OCI-LY1 (cell line): ENCODE measurements around the gene RTTN.

ENCODE experiments used
- H2AFZ ChIP-seq: fragments of 200-600 bp; sonication (generic), shearing (Covaris generic); 2 replicates; pipeline ENCODE4 v1.6.0; 2014; ENCODE audit warnings: antibody characterized with exemption, mild to moderate bottlenecking, low read length
- H3F3A ChIP-seq: fragments of 200-600 bp; sonication (generic), shearing (Covaris generic); 2 replicates; pipeline ENCODE4 v1.6.0; 2014; ENCODE audit warnings: mild to moderate bottlenecking, antibody characterized with exemption, low read length, moderate library complexity; ENCODE audit not compliant: insufficient read depth
- H3K27ac ChIP-seq: fragments of 200-600 bp; sonication (generic); 2 replicates; pipeline ENCODE4 v1.5.1; 2014; ENCODE audit warnings: low read length, mixed run types, mild to moderate bottlenecking, low read depth; ENCODE audit not compliant: poor library complexity, severe bottlenecking
- H3K27me3 ChIP-seq: fragments of 200-600 bp; sonication (generic); 2 replicates; pipeline ENCODE4 v1.6.0; 2014; ENCODE audit warnings: antibody characterized with exemption, mild to moderate bottlenecking, low read length, moderate library complexity; ENCODE audit not compliant: insufficient read depth
- H3K36me3 ChIP-seq: fragments of 200-600 bp; sonication (generic); 2 replicates; pipeline ENCODE4 v1.6.1; 2014; ENCODE audit warnings: mild to moderate bottlenecking, antibody characterized with exemption, low read length, moderate library complexity, mixed read lengths; ENCODE audit not compliant: insufficient read depth
- H3K4me1 ChIP-seq: fragments of 200-600 bp; sonication (generic); 2 replicates; pipeline ENCODE4 v1.5.1; 2014; ENCODE audit warnings: mild to moderate bottlenecking, low read length, moderate library complexity; ENCODE audit not compliant: insufficient read depth, severe bottlenecking
- H3K4me2 ChIP-seq: fragments of 200-600 bp; sonication (generic), shearing (Covaris generic); 2 replicates; pipeline ENCODE4 v1.6.1; 2014; ENCODE audit warnings: low read length
- H3K4me3 ChIP-seq: fragments of 200-600 bp; sonication (generic); 2 replicates; pipeline ENCODE4 v1.5.1; 2014; ENCODE audit warnings: low read length, low read depth, mild to moderate bottlenecking, mixed read lengths; ENCODE audit not compliant: poor library complexity, severe bottlenecking
- H3K79me2 ChIP-seq: fragments of 200-600 bp; shearing (Covaris generic); 2 replicates; pipeline ENCODE4 v1.6.1; 2016; ENCODE audit warnings: mixed run types, low read length, mixed read lengths; ENCODE audit not compliant: insufficient read depth
- H3K9ac ChIP-seq: fragments of 200-600 bp; sonication (generic), shearing (Covaris generic); 2 replicates; pipeline ENCODE4 v1.6.1; 2014; ENCODE audit warnings: mild to moderate bottlenecking, low read length, mixed read lengths
- H3K9me2 ChIP-seq: fragments of 200-600 bp; sonication (generic), shearing (Covaris generic); 2 replicates; pipeline ENCODE4 v1.6.1; 2014; ENCODE audit warnings: low read depth, mild to moderate bottlenecking, low read length, mixed read lengths
- H3K9me3 ChIP-seq: fragments of 200-600 bp; shearing (Covaris generic); 2 replicates; pipeline ENCODE4 v1.6.1; 2014; ENCODE audit warnings: low read length, mixed read lengths
- H4K20me1 ChIP-seq: fragments of 200-600 bp; sonication (generic), shearing (Covaris generic); 2 replicates; pipeline ENCODE4 v1.6.0; 2016; ENCODE audit warnings: mild to moderate bottlenecking, low read length; ENCODE audit not compliant: insufficient read depth
- CTCF ChIP-seq: fragments of 200-600 bp; sonication (generic), shearing (Covaris generic); IDR thresholded peaks from 2 replicates; pipeline ENCODE4 v1.5.1; 2017; ENCODE audit warnings: mild to moderate bottlenecking, antibody characterized with exemption, low read length, moderate library complexity, mixed read lengths
- EZH2 ChIP-seq: fragments of 200-600 bp; sonication (generic), shearing (Covaris generic); IDR thresholded peaks from 2 replicates; pipeline ENCODE4 v1.8.0; 2017; ENCODE audit warnings: borderline replicate concordance, mixed run types, mild to moderate bottlenecking, antibody characterized with exemption, low read length, moderate library complexity, mixed read lengths

Gene RTTN

DNA sequence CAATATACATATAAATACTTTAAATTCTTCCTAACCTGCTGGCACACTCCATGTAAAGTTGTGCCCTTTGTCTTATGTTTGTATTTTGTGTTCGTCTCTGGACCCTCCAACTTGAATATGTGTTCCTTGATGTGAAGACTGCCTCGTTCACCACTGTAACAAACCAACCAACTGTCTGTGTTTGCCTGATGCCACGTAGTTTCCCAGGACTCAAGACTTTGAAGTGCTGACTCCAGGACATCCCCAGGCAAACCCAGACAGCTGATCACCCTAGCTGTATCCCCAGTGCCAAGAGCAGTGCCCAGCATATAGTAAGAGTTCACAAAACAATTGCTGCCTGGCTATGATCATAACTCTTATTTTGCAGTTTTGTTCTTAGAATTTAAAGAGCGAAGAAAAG, 242.3 kb downstream of the RTTN start:
- H3K4me2 ChIP-seq = no peak overlapping the region
- TF ChIP-seq CTCF (no peak), EZH2 (no peak)
- no peaks in the 10 kb centered on the region for H3K9me2 ChIP-seq
- no peaks in the 10 kb centered on the region for H3K36me3 ChIP-seq
- peaks cover 11% of the 10 kb centered on the region for H3K4me1 ChIP-seq
- no peak overlapping the region for H3K9ac ChIP-seq
- no peaks in the 10 kb centered on the region for H4K20me1 ChIP-seq
- no peaks in the 10 kb centered on the region for H3K9me3 ChIP-seq
- no peaks in the 10 kb centered on the region for H3K27me3 ChIP-seq
- H3K4me3 ChIP-seq = no peak overlapping the region
- H3K79me2 ChIP-seq = no peaks in the 10 kb centered on the region
- no peak overlapping the region for H3K27ac ChIP-seq
- no peaks in the 10 kb centered on the region for H3F3A ChIP-seq
- H2AFZ ChIP-seq = no peak overlapping the region

- Histone ChIP-seq H3K9ac (no peak overlapping the region), H3K27ac (no peak overlapping the region), H3K4me2 (no peak overlapping the region)
Measured at GRCh38 chr18:69961718-69962117, 243.8 kb downstream of the RTTN start.

DNA sequence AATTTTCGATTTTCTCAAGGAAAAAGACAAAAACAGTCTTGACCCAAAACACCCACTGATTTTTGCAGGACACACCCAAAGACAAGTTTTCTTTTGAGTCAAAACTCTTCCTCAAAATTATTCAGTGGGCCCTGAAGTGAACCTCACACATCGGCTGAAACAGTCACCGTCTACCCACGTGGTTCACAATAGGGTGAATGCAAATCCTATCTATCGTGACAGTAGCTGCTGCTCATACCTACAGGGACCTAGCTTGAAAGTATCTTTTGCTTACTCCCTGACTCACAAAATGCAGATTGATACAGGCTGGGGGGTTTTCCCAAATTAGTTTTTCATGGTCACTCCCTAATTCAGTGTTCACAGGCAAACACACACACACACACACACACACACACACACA, 247.1 kb downstream of the RTTN start:
- Histone ChIP-seq H4K20me1 (no peaks in the 10 kb centered on the region), H3K27me3 (no peaks in the 10 kb centered on the region), H3K4me2 (no peak overlapping the region), H3K36me3 (no peaks in the 10 kb centered on the region), H3K9me3 (no peaks in the 10 kb centered on the region), H3K79me2 (no peaks in the 10 kb centered on the region), H3F3A (no peaks in the 10 kb centered on the region), H3K4me1 (peaks cover 13% of the 10 kb centered on the region), H3K27ac (no peak overlapping the region), H3K4me3 (no peak overlapping the region), H3K9me2 (no peaks in the 10 kb centered on the region), H3K9ac (no peak overlapping the region), H2AFZ (no peak overlapping the region)
- TF ChIP-seq CTCF = no peak

More at GRCh38 chr18:69961718-69962117, 243.8 kb downstream of the RTTN start:
- Histone ChIP-seq H3K4me1 (peaks cover 12% of the 10 kb centered on the region), H4K20me1 (no peaks in the 10 kb centered on the region), H3K4me3 (no peak overlapping the region), H3K79me2 (no peaks in the 10 kb centered on the region), H3K9me2 (no peaks in the 10 kb centered on the region), H3K27me3 (no peaks in the 10 kb centered on the region), H3K9me3 (no peaks in the 10 kb centered on the region), H3F3A (no peaks in the 10 kb centered on the region), H2AFZ (no peak overlapping the region), H3K36me3 (no peaks in the 10 kb centered on the region)
- TF ChIP-seq EZH2 = no peak
- no peak for TF ChIP-seq CTCF
